Subcutaneous adipose tissue (tissue), 4 donors: ENCODE measurements around the gene PTPRQ. TPM values are rescaled to one million over a fixed set of nuclear protein-coding genes. Genes with fewer than 3 reads are reported as not detected.

Experiments
- CTCF ChIP-seq: fragments of 450-650 bp; IDR thresholded peaks from one replicate; pipeline ENCODE4 v1.5.1; 2016; ENCODE audit warnings: low read depth, mild to moderate bottlenecking, control low read depth, antibody characterized with exemption, moderate library complexity
- total RNA-seq, 4 donors: library from RNA; depleted of rRNA; stranded (reverse); fragments of >200 nt; gene quantifications; one replicate each; pipeline ENCODE4 v1.1.0, GENCODE V29; 2016

Gene PTPRQ, protein sequence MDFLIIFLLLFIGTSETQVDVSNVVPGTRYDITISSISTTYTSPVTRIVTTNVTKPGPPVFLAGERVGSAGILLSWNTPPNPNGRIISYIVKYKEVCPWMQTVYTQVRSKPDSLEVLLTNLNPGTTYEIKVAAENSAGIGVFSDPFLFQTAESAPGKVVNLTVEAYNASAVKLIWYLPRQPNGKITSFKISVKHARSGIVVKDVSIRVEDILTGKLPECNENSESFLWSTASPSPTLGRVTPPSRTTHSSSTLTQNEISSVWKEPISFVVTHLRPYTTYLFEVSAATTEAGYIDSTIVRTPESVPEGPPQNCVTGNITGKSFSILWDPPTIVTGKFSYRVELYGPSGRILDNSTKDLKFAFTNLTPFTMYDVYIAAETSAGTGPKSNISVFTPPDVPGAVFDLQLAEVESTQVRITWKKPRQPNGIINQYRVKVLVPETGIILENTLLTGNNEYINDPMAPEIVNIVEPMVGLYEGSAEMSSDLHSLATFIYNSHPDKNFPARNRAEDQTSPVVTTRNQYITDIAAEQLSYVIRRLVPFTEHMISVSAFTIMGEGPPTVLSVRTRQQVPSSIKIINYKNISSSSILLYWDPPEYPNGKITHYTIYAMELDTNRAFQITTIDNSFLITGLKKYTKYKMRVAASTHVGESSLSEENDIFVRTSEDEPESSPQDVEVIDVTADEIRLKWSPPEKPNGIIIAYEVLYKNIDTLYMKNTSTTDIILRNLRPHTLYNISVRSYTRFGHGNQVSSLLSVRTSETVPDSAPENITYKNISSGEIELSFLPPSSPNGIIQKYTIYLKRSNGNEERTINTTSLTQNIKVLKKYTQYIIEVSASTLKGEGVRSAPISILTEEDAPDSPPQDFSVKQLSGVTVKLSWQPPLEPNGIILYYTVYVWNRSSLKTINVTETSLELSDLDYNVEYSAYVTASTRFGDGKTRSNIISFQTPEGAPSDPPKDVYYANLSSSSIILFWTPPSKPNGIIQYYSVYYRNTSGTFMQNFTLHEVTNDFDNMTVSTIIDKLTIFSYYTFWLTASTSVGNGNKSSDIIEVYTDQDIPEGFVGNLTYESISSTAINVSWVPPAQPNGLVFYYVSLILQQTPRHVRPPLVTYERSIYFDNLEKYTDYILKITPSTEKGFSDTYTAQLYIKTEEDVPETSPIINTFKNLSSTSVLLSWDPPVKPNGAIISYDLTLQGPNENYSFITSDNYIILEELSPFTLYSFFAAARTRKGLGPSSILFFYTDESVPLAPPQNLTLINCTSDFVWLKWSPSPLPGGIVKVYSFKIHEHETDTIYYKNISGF (N-terminal part only)
- total RNA-seq, result 1 to 10 TPM in 3 of 4 donors, under 1 TPM in 1; 0.34 to 5.5 (median 2.2) TPM

DNA sequence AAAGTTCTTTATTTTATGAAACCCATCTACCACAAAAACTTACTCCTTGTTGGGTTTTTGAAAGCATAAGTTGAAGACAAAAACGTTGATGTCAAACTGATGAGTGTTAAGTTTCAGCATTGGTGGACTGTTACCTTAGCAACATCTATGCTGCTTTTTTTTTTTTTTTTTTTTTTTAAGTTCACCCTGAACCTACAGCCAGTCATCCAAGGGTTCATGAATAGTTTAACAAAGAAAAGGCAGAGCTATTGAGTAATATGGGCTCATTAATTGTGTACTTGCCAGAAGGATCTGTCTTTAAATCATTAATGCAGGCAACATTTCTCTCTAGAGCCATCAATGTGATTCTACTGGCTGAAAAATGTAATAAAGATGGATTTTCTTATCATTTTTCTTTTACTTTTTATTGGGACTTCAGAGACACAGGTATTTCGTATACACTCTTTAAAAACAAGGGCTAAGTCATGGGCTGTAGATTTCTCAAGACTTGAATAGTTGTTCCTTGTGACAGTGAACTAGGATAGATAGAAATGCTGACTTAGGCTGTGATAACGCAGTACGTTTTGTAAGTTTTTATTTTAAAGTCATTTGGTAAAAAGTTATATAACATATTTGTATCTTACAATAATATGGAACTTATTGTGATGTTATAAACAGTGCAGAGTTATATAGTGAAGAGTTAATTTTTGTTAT, at the start of gene PTPRQ:
PTPRQ (plus strand) TSS at position 262 of the 693 bp plus-strand sequence; CDS start at position 373, 111 bp downstream.
- TF ChIP-seq CTCF, result no peak

DNA sequence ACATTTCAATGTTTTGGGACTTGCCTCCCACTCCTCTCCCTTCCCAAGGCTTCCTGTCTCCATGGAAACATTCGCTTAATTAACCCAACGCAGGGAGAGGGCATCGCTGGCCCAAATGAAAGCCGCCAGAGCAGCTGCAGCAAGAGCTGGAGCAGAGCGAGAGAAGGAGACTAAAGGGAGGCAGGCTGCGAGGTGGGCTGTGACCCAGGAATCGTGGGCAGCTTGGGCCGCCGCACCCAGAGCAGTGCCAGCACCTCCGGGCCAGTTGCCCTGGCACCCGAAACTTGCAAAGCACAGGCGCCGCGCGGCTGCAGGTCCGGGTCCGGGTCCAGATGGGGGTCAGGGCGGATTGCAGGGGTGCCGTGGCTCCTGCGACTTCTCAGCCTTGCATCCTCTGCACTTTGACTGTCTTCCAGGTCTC, 43.5 kb upstream of the PTPRQ start:
- no peak for TF ChIP-seq CTCF

DNA sequence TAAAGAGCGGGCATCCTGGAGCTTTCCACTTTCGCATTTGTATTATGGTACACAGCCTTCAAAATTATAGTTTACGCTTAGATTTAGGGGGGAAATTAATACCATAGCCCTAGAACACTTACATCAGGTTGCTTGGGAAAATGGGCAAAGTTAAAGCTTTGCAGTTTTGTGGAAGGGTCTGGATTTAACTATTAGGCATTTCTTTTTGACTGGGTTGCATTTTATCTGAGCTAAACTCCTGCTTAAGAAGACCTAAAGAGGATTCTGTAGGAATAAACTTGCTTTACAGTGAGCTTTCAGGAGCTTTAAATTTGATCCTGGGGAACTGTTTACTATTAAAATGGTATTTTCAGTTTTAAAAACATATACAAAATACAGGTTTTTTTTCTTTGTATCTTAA, 42.8 kb upstream of the PTPRQ start:
- no peak for TF ChIP-seq CTCF

GRCh38 chr12:80404629-80405028, 39.4 kb upstream of the PTPRQ start:
- TF ChIP-seq CTCF, result no peak

- TF ChIP-seq CTCF, result no peak
Measured at GRCh38 chr12:80406253-80406652, 37.8 kb upstream of the PTPRQ start.

DNA sequence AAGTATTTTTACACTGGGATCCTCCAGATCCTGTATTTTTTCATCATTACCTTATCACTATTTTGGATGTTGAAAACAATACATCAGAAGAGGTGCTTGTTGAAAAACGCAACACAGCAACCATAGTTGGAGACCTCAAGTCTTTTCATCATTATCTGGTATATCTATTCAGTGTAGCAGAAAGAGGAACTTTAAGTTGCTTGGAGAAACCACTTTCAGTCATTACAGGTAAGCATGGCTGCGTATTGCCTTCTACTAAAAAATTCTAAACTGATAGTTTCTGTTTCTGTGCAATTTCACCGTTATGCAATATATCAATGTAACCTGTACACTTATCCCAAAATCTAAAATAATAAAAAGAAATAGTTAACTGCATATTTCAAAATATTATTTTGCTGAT, 32.2 kb upstream of the PTPRQ start:
- no peak for TF ChIP-seq CTCF
